Activated naive CD4-positive, alpha-beta T cell treated with anti-CD3 and anti-CD28 coated beads, Interleukin-2, amount 50 U/mL, for 72 hours (primary cell): ENCODE data around the gene SMAD3. TPM values are rescaled to one million over a fixed set of nuclear protein-coding genes. Genes with fewer than 3 reads are reported as not detected.

ENCODE experiments used
- ATAC-seq, 2 donors: fragments of 150-1000 bp; cut with Tn5 transposase; 2 replicates each; pipeline ENCODE4 v1.10.0; 2021; ENCODE audit warnings: mild to moderate bottlenecking in 2 of 2, moderate library complexity in 2 of 2
- DNase-seq, 2 donors: peaks; one replicate each; pipeline ENCODE4 v3.0.0; 2021 to 2022; ENCODE audit warnings: low spot score in 2 of 2
- H3K27ac Mint-ChIP-seq, 2 donors: one replicate each; pipeline ENCODE4 v1.8.0; 2022; ENCODE audit warnings: mild to moderate bottlenecking in 2 of 2, mixed read lengths in 2 of 2
- H3K36me3 Mint-ChIP-seq, 2 donors: one replicate each; pipeline ENCODE4 v1.8.0; 2022; ENCODE audit warnings: mixed read lengths in 2 of 2
- H3K9me3 Mint-ChIP-seq, 2 donors: one replicate each; pipeline ENCODE4 v1.8.0; 2022; ENCODE audit warnings: mixed read lengths in 2 of 2
- total RNA-seq, 2 donors: library from RNA; stranded (reverse); gene quantifications; one replicate each; pipeline ENCODE4 v1.2.3, GENCODE V29; 2022

Gene SMAD3
- total RNA-seq, 2 donors from 2014 or later, result 15.4 to 75.9 TPM

DNA sequence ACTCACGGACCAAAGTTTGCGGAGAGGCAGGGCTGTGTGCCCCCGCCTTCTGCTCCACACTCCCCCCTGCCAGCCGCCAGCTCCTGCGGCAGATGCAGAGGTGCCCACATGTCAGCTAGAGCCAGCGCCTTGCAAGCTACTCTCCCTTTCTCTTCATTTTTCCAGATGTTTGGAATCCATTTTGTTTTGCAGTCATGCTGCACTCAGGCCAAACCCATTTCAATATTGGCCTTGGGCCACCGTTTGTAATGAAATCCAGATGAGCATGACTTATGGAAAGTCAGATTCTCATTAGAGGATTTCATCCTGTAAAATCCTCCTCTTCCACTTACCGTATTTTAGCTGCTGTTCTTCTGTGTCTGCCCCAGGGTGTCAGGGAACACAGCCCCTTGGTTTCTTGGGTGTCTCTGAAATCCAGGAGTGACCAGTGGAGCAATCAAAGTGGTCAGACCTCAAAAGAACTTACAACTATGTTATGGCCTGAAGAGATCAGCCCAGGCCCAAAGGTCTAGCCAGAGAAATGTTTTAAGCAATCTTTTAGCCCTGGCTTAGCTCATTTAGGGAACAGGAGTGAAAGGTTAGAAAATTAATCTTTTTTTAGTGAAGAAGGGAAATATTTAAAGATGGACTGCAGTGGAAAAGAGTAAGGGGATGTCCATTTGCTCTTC, 123.3 kb downstream of the SMAD3 start:
- H3K36me3 Mint-ChIP-seq, result peaks cover 7 to 62% of the 10 kb centered on the region in 2 donors
- H3K9me3 Mint-ChIP-seq, result no peaks in the 10 kb centered on the region
- DNase-seq, result no peak
- ATAC-seq, result no peak
- H3K27ac Mint-ChIP-seq, result peak overlapping the region; percentile 72 to 82

DNA sequence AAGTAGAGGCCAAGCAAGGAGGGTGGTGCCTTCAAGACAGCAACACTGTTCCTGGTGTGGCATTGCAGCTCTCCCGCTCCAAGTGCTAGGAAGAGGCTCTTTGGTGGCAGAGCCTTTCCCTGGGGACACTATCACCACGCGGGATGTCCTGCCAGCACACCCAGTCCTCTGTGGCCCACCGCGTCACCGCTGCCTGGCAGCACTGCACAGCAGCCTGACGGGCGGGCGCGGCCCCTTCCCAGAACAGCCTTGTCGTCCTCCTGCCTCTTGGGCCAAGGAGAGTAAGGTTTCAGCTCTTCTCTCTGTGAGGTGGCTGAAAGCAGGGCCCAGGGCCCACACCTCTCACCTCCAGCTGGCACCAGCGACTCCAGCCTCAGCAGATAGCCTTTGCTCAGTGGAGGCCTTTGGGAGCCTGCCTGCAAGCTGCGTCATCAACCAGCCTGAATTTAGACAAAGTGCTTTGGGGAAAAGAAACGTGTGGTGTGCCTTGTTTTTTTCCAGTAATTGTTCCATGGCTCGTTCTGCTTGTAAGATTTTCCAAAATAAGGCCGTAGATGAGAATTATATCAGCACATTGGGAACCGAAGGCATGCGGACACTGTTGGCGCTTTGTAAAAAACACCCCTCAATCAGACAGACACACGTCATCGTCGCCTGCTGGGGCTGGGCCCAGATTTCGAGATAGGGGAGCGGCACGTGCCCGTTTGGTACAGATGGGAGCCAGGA, 124.1 kb downstream of the SMAD3 start:
- Mint-ChIP-seq H3K27ac (peak overlapping the region in 1 of 2 donors; percentile 82), H3K36me3 (peaks cover 7 to 67% of the 10 kb centered on the region in 2 donors), H3K9me3 (no peaks in the 10 kb centered on the region)
- no peak for ATAC-seq
- DNase-seq, result no peak

DNA sequence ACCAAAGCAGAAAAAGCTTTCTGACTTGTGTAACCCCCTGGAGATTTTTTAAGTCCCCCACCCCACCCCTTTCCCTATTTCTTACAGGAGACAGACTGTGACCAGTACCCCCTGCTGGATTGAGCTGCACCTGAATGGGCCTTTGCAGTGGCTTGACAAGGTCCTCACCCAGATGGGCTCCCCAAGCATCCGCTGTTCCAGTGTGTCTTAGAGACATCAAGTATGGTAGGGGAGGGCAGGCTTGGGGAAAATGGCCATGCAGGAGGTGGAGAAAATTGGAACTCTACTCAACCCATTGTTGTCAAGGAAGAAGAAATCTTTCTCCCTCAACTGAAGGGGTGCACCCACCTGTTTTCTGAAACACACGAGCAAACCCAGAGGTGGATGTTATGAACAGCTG, 124.9 kb downstream of the SMAD3 start:
- ATAC-seq (no peak), DNase-seq (no peak)
- Mint-ChIP-seq H3K36me3 (peaks cover 7 to 66% of the 10 kb centered on the region in 2 donors), H3K27ac (peak overlapping the region in 1 of 2 donors; percentile 29), H3K9me3 (no peaks in the 10 kb centered on the region)

DNA sequence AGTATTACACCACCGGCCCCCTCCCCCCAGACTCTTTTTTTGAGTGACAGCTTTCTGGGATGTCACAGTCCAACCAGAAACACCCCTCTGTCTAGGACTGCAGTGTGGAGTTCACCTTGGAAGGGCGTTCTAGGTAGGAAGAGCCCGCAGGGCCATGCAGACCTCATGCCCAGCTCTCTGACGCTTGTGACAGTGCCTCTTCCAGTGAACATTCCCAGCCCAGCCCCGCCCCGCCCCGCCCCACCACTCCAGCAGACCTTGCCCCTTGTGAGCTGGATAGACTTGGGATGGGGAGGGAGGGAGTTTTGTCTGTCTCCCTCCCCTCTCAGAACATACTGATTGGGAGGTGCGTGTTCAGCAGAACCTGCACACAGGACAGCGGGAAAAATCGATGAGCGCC, 125.4 kb downstream of the SMAD3 start:
- ATAC-seq (no peak), DNase-seq (no peak)
- Mint-ChIP-seq H3K36me3 (peaks cover 7 to 66% of the 10 kb centered on the region in 2 donors), H3K9me3 (no peaks in the 10 kb centered on the region), H3K27ac (no peak overlapping the region)

DNA sequence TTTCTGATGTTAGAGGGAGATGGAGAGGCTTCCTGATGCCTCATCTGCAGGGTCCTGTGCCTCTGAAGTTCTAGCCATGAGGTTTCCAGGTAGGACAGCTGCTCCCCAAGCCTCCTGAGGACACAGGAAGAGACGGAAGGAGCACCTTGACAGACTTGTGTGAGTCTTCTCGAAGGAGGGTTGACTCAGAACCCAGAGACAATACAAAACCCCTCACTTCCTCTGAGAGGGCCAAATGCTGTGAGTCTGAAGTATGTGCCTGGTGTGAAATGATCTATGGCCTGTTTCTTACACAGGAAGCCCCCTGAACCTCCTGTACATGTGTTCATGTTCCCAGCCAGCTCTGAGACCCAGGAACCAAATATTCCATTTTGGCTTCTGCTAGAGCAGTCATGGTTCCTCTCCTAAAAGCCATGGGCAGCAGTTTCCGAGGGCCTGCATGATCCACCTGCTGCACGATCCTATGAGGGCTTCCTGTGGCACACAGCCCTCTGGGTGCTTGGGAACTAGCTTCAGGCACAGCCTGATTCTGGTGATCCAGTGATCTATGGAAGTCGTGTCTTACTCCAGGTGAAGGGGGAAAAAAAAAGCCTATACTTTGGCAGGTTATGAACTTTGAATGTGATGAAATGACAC, 126.9 kb downstream of the SMAD3 start:
- ATAC-seq, result no peak
- Mint-ChIP-seq H3K36me3 (peaks cover 17 to 67% of the 10 kb centered on the region in 2 donors), H3K9me3 (peaks cover 4 to 8% of the 10 kb centered on the region in 2 donors), H3K27ac (peak overlapping the region; percentile 50 to 97)
- DNase-seq, result no peak

DNA sequence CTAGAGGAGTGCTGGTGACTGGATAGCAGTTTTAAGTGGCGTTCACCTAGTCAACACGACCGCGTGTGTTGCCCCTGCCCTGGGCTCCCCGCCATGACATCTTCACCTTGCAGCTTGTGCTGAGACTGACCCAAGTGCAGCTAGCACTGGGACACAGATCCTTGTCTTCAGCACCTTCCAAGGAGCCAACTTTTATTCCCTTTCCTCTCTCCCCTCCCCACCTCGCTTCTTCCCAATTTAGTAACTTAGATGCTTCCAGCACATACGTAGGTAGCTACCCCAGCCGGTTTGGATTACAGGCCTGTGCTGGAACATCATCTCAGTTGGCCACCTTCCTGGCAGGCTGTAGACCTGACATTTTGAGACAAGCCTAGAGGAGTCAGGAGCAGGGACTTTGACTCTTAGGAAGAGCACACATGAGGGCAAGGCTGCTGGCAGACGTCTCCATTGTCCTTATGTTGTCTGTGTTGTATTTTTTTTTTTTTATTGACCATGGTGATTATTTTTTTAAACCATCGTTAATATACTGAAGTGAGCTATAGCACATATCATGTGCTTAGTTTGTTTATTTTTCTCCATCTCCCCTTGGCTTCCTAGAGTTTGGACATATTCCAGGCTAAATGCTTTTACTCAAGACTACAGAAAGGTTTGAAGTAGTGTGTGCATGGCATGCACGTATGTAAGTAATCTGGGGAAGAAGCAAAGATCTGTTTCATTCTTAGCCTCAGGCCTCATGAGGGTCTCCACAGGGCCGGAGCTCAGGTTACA, 128.0 kb downstream of the SMAD3 start:
- H3K36me3 Mint-ChIP-seq, result peaks cover 28 to 65% of the 10 kb centered on the region in 2 donors
- ATAC-seq (no peak), DNase-seq (no peak)
- peak overlapping the region; percentile 45 to 50 for H3K27ac Mint-ChIP-seq
- H3K9me3 Mint-ChIP-seq, result peaks cover 4 to 8% of the 10 kb centered on the region in 2 donors

DNA sequence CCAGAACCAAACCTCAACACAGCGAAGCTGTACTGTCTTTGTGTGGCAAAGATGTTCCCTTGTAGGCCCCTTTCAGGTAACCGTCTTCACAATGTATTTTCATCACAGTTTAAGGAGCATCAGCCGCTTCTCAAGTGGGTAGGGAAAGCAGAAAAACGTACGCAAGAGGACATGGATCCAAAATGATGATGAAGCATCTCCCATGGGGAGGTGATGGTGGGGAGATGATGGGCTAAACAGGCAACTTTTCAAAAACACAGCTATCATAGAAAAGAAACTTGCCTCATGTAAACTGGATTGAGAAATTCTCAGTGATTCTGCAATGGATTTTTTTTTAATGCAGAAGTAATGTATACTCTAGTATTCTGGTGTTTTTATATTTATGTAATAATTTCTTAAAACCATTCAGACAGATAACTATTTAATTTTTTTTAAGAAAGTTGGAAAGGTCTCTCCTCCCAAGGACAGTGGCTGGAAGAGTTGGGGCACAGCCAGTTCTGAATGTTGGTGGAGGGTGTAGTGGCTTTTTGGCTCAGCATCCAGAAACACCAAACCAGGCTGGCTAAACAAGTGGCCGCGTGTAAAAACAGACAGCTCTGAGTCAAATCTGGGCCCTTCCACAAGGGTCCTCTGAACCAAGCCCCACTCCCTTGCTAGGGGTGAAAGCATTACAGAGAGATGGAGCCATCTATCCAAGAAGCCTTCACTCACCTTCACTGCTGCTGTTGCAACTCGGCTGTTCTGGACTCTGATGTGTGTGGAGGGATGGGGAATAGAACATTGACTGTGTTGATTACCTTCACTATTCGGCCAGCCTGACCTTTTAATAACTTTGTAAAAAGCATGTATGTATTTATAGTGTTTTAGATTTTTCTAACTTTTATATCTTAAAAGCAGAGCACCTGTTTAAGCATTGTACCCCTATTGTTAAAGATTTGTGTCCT, 129.0 kb downstream of the SMAD3 start:
- peaks cover 4 to 8% of the 10 kb centered on the region in 2 donors for H3K9me3 Mint-ChIP-seq
- DNase-seq (no peak), ATAC-seq (no peak)
- peaks cover 22 to 63% of the 10 kb centered on the region in 2 donors for H3K36me3 Mint-ChIP-seq
- peak overlapping the region; percentile 13 to 50 for H3K27ac Mint-ChIP-seq

DNA sequence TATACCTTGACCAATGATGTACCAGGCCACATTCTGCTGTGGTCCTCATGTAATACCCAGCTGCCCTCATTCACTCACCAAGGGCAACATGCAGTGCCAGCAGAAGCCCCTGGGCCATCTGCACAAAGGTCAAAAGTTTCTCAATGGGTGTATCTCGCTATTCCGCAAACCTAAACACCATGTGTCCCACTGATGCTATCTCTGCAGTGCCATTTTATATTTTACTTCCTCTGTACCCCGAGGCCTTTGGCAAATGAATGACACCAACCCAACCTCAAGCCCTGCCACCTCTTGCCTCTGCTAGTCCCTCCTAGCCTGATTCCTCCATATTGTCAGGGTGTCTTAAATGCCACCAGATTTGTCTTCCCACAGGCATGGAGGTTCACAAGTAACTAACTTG, 129.9 kb downstream of the SMAD3 start:
- peaks cover 24 to 66% of the 10 kb centered on the region in 2 donors for H3K36me3 Mint-ChIP-seq
- no peak for ATAC-seq
- peak overlapping the region; percentile 25 to 55 for H3K27ac Mint-ChIP-seq
- peaks cover 4 to 8% of the 10 kb centered on the region in 2 donors for H3K9me3 Mint-ChIP-seq
- DNase-seq, result no peak

DNA sequence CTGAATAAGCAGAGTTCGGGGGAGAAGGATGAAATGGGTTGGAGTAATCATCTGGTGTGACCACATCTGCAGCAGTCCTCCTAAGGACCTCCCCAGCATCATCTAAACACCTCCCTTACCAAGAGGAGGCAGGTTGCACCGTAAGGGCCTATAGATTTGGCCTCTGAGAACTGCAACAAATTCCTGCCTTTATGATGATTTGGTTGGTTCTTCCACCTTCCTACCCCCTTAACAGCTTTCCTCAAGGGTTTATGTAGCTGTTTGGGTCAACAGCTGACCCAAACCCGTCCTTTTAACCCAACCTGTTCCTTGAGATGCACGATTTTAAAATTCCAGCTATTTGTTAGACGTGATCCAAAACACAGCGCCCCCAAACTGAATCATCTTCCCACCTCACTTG, 130.8 kb downstream of the SMAD3 start:
- ATAC-seq (no peak), DNase-seq (no peak)
- Mint-ChIP-seq H3K36me3 (peaks cover 24 to 68% of the 10 kb centered on the region in 2 donors), H3K9me3 (peaks cover 4 to 8% of the 10 kb centered on the region in 2 donors), H3K27ac (peak overlapping the region; percentile 78 to 84)

DNA sequence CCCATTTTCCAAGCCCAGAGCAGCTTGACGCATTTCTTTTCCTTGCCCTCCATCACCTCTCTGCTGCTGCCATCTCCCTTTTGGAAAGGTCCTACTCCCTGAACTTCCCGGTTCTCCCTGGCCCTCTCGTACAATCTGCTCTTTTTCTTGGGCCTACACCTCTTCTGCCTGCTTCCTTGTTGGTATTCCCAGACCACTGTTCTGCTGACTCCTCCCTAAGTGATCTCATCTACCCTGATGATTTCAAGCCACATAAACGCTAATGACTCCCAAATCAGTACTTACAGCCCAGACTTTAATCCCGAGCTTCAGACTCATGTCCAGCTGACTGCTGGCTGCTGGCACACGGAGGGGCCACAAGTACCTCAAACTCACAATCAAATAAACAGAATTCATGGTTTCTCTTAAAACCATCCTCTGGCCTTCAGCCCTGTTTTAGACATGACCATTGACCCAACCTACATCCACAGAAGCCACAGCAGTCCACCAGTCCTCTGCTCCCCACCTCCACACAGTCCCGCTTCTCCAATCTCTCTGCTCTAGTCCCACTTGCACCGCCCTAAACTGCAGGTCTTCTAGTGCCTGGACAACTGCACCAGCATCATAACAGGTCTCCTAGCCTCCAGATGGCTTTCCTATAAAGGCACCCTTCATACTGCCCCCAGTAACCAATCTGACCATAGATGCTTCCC, 131.4 kb downstream of the SMAD3 start:
- peaks cover 4 to 8% of the 10 kb centered on the region in 2 donors for H3K9me3 Mint-ChIP-seq
- H3K36me3 Mint-ChIP-seq, result peaks cover 24 to 66% of the 10 kb centered on the region in 2 donors
- ATAC-seq, result no peak
- peak overlapping the region; percentile 78 to 84 for H3K27ac Mint-ChIP-seq
- no peak for DNase-seq

DNA sequence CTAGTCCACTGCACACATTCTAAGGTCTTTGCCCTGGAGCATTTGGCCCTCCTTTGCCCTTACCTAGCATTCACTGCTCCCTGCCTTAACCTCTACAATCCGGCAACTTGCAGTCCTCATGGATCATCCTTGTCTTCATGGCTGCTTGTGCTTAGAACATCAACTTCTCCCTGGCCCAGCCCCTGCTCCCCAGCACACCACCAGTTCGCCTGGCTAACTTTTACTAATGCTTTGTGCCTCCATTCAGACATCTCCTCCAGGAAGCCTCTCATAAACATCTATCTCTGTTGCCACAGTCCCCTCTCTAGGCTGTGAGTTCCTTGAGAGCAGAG, 131.9 kb downstream of the SMAD3 start:
- ATAC-seq, result no peak
- peaks cover 4 to 8% of the 10 kb centered on the region in 2 donors for H3K9me3 Mint-ChIP-seq
- peak overlapping the region; percentile 78 to 84 for H3K27ac Mint-ChIP-seq
- no peak for DNase-seq
- H3K36me3 Mint-ChIP-seq, result peaks cover 24 to 61% of the 10 kb centered on the region in 2 donors

DNA sequence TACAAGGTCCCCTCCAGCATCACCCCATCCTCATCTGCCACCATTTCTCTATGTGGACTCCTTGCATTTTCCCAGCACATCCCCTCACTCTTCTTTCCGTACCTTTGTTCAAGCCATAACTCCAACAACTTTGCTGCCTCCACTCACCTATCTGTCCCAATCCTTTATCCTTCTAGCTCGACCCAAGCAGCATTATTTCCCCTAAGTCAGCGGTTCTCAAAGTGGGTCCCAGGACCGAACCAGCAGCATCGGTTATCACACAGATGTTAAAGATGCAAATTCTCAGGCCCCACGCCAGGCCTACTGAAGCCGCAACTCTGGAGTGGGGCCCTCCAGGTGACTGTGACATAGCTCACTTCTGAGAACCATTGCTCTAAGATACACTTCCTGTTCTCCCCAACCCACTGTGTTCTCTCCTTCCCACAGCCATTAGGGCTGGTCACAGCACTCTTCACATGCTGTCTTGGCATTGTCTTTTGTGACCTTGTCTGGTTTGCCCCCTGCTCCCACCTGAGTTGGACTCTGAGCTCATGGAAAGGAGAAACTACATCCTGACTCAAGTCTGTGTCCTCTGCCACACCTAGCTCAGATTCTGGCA, 132.9 kb downstream of the SMAD3 start:
- DNase-seq, result no peak
- Mint-ChIP-seq H3K27ac (peak overlapping the region; percentile 51 to 78), H3K36me3 (peaks cover 30 to 55% of the 10 kb centered on the region in 2 donors), H3K9me3 (peaks cover 4 to 8% of the 10 kb centered on the region in 2 donors)
- peak; percentile 37 to 48 for ATAC-seq

DNA sequence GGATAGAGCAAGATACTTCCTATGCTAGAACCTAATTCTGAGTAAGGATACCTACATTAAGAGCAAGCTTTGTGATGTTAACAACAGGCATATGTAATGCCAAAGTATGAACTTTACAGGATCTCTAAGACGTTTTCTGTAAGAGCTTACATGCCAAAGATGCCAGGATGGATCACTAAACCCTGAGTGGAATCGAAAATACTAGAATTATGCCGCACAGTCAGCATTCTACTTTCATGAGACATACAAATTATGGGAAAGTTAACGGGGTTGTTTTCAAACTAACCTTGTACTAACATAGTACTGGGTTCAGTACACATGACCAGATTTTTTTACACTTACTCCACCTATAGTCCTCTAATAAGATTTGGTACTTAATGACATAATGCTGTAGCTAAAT, 134.0 kb downstream of the SMAD3 start:
- no peak for ATAC-seq

DNA sequence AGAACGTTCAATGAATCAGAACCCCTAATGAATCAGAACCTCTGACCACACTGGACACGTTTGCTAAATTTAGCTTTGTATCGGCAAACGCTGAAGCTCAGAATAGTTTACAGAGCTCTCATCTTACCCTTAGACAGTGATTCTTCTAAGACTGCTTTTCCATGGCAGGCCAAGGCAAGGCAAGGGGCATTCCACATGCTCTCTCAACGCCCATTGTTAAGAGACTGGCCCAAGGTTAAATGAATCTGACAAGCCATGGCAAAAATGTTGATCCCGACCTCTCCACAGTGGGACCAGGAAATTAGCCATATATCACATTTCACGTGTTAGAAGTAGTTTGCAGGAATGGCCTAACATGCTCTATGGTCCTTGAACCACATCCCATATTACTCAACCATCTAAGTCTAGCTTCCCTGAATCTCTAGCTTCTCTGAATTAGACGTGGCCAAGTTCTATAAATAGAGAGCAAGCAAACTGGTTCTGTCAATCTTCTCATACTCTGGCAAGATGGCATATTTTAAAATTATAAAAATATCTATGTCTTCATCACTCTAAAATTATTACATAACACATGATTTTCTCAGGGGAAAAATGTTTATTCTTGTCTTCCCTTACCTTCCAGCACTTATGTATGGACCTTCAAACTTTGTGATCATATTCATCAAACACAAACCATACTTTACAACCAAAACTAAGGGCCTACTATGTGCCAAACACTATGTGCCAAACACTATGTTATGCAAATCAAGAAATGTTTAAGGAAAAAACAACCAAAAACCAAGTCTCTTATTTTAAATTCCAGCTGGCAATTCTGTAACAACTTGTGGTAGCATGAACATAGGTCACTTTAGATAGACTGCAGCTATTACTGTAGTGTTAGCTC, 134.7 kb downstream of the SMAD3 start:
- DNase-seq, result no peak
- H3K36me3 Mint-ChIP-seq, result peaks cover 33 to 43% of the 10 kb centered on the region in 2 donors
- no peak for ATAC-seq
- H3K27ac Mint-ChIP-seq, result no peak overlapping the region
- peaks cover 4 to 8% of the 10 kb centered on the region in 2 donors for H3K9me3 Mint-ChIP-seq

More for the DNA sequence above, 134.0 kb downstream of the SMAD3 start:
- Mint-ChIP-seq H3K27ac (peak overlapping the region in 1 of 2 donors; percentile 51), H3K9me3 (peaks cover 4 to 8% of the 10 kb centered on the region in 2 donors), H3K36me3 (peaks cover 30 to 45% of the 10 kb centered on the region in 2 donors)
- no peak for DNase-seq
